ENCODE measurements around the gene MAD1L1.

- TF ChIP-seq CTCF (IDR thresholded peaks at IDR 0.05; ENCODE audit: insufficient read depth, low read length, poor library complexity, severe bottlenecking) (no peak), EZH2phosphoT487 (conservative IDR thresholded peaks at IDR 0.05; ENCODE audit: low read length) (no peak)
Observed at GRCh38 chr7:1823376-1824150, 409.2 kb downstream of the MAD1L1 start.
